GM18870 (cell line): ENCODE data around the gene ATOSB.

Experiments used
- ATAC-seq: cut with Tn5 transposase; IDR thresholded peaks from one replicate; pipeline ENCODE4 v1.9.1; 2021; ENCODE audit warnings: moderate library complexity; ENCODE audit not compliant: unreplicated experiment

ATOSB gene

GRCh38 chr9:35114113-35114839 is 1.4 kb downstream of the ATOSB start:
- no peak for ATAC-seq

- no peak for ATAC-seq
Measured at GRCh38 chr9:35112257-35113020, 3.2 kb downstream of the ATOSB start.

GRCh38 chr9:35111001-35111933 is 4.4 kb downstream of the ATOSB start:
- peak; percentile 62 for ATAC-seq

- no peak for ATAC-seq
Measured at GRCh38 chr9:35110327-35110761, 5.3 kb downstream of the ATOSB start.

- ATAC-seq, result no peak
Measured at GRCh38 chr9:35108946-35109575, 6.6 kb downstream of the ATOSB start.

GRCh38 chr9:35108461-35108860 is 7.2 kb downstream of the ATOSB start:
- ATAC-seq, result no peak

GRCh38 chr9:35107297-35108290 is 8.1 kb downstream of the ATOSB start:
- ATAC-seq, result no peak

GRCh38 chr9:35106343-35106730 is 9.3 kb downstream of the ATOSB start:
- no peak for ATAC-seq

GRCh38 chr9:35105571-35106342 is 9.9 kb downstream of the ATOSB start:
- ATAC-seq, result no peak

- no peak for ATAC-seq
Measured at GRCh38 chr9:35105126-35105525, 10.5 kb downstream of the ATOSB start.

GRCh38 chr9:35104586-35104985 is 11.1 kb downstream of the ATOSB start:
- no peak for ATAC-seq

- no peak for ATAC-seq
Measured at GRCh38 chr9:35103660-35104191, 11.9 kb downstream of the ATOSB start.

- peak; percentile 81 for ATAC-seq
Measured at GRCh38 chr9:35102769-35103659, 12.6 kb downstream of the ATOSB start, which contains the start of gene STOML2. TSS of gene STOML2 (minus strand) at chr9:35103131. CDS start at chr9:35103094, 37 bp downstream.

GRCh38 chr9:35102465-35102768 is 13.2 kb downstream of the ATOSB start:
- ATAC-seq, result no peak

GRCh38 chr9:35097573-35097972 is 18.1 kb downstream of the ATOSB start:
- no peak for ATAC-seq

- ATAC-seq, result peak; percentile 66
Measured at GRCh38 chr9:35096035-35096849, 19.4 kb downstream of the ATOSB start, which contains the start of gene PIGO. TSS of gene PIGO (minus strand) at chr9:35096591. CDS start at chr9:35095565, 1,026 bp downstream.

- ATAC-seq, result no peak
Measured at GRCh38 chr9:35091536-35091935, 24.1 kb downstream of the ATOSB start.
